NCI-H2029 treated with DMSO at 0.1 percent for 48 hours (cell line): ENCODE results near the gene COL25A1.
"Not testable (repeated sequence)": the region's sequence is repeated elsewhere in the genome, so short reads cannot be mapped to it uniquely, and the experiment has no call there.

Experiments
- DNase-seq: peaks from one replicate; lab custom pipeline; 2025; lab: John Stamatoyannopoulos, UW

COL25A1 gene

GRCh38 chr4:108903464-108904221 is 398.8 kb downstream of the COL25A1 start:
- DNase-seq, result no peak

GRCh38 chr4:108902769-108903168 is 399.7 kb downstream of the COL25A1 start:
- DNase-seq, result no peak

GRCh38 chr4:108901291-108901690 is 401.2 kb downstream of the COL25A1 start:
- no peak for DNase-seq

GRCh38 chr4:108900018-108900580 is 402.4 kb downstream of the COL25A1 start:
- DNase-seq, result no peak

- DNase-seq, result no peak
These were observed 409.0 kb downstream of the COL25A1 start for GRCh38 chr4:108893468-108893867.

- no peak for DNase-seq
These were observed 410.4 kb downstream of the COL25A1 start for GRCh38 chr4:108891896-108892590.

- no peak for DNase-seq
These were observed 412.0 kb downstream of the COL25A1 start for GRCh38 chr4:108890484-108890881.

- DNase-seq, result no peak
These were observed 412.6 kb downstream of the COL25A1 start for GRCh38 chr4:108889696-108890483.

- no peak for DNase-seq
These were observed 413.7 kb downstream of the COL25A1 start for GRCh38 chr4:108888769-108889168.

GRCh38 chr4:108887034-108887433 is 415.4 kb downstream of the COL25A1 start:
- DNase-seq, result no peak

- no peak for DNase-seq
These were observed 417.2 kb downstream of the COL25A1 start for GRCh38 chr4:108885211-108885610.

GRCh38 chr4:108884596-108884995 is 417.9 kb downstream of the COL25A1 start:
- no peak for DNase-seq

GRCh38 chr4:108881986-108882385 is 420.5 kb downstream of the COL25A1 start:
- no peak for DNase-seq

- no peak for DNase-seq
These were observed 421.3 kb downstream of the COL25A1 start for GRCh38 chr4:108881190-108881589.

- no peak for DNase-seq
These were observed 423.7 kb downstream of the COL25A1 start for GRCh38 chr4:108878806-108879205.

GRCh38 chr4:108877821-108878220 is 424.6 kb downstream of the COL25A1 start:
- no peak for DNase-seq

- no peak for DNase-seq
These were observed 427.7 kb downstream of the COL25A1 start for GRCh38 chr4:108874806-108875205.

- not testable (repeated sequence) for DNase-seq
These were observed 432.5 kb downstream of the COL25A1 start for GRCh38 chr4:108869970-108870369.

GRCh38 chr4:108868606-108869227 is 433.7 kb downstream of the COL25A1 start:
- DNase-seq, result no peak

- no peak for DNase-seq
These were observed 435.0 kb downstream of the COL25A1 start for GRCh38 chr4:108867476-108867875.

- DNase-seq, result no peak
These were observed 441.1 kb downstream of the COL25A1 start for GRCh38 chr4:108861334-108861733.

- no peak for DNase-seq
These were observed 447.7 kb downstream of the COL25A1 start for GRCh38 chr4:108854786-108855185.
